ENCODE results near the gene HOGA1.
A peak's percentile ranks its signal among the peaks of the same experiment; 100 is the strongest.

Gene HOGA1

GRCh38 chr10:97584060-97584797 lies at the start of gene HOGA1:
Gene HOGA1, plus strand, starts transcription at chr10:97584389. Its CDS starts 315 bp downstream, at chr10:97584704.
- Mint-ChIP-seq H3K4me1 (peaks cover 22% of the 10 kb centered on the region), H3K27ac (peak within 1 kb of the TSS; percentile 75), H3K27me3 (ENCODE audit: low read depth, poor library complexity) (peaks cover 6% of the 10 kb centered on the region), H3K9me3 (no peaks in the 10 kb centered on the region), H3K4me3 (no peak within 1 kb of the TSS), H3K36me3 (ENCODE audit: low read depth) (no peaks in the 10 kb centered on the region)
- no peak for TF ChIP-seq CTCF (IDR thresholded peaks at IDR 0.05)
- peak; percentile 20 for DNase-seq

- H3K9me3 Mint-ChIP-seq = peaks cover 3% of the 10 kb centered on the region
- peak; percentile 46 for TF ChIP-seq CTCF (IDR thresholded peaks at IDR 0.05)
- no peak overlapping the region for H3K27ac Mint-ChIP-seq
- peaks cover 58% of the 10 kb centered on the region for H3K4me1 Mint-ChIP-seq
- H3K27me3 Mint-ChIP-seq (ENCODE audit: low read depth, poor library complexity) = peaks cover 3% of the 10 kb centered on the region
- peaks cover 3% of the 10 kb centered on the region for H3K36me3 Mint-ChIP-seq (ENCODE audit: low read depth)
- DNase-seq = peak; percentile 47
- H3K4me3 Mint-ChIP-seq = no peak overlapping the region
Measured at GRCh38 chr10:97534746-97535367, 49.3 kb upstream of the HOGA1 start.

- no peak overlapping the region for H3K27ac Mint-ChIP-seq
Measured at GRCh38 chr10:97537186-97537869, 46.9 kb upstream of the HOGA1 start.

GRCh38 chr10:97538411-97538810 lies 45.8 kb upstream of the HOGA1 start:
- Mint-ChIP-seq H3K4me1 (peaks cover 73% of the 10 kb centered on the region), H3K27ac (peak overlapping the region; percentile 82), H3K4me3 (no peak overlapping the region), H3K9me3 (no peaks in the 10 kb centered on the region), H3K27me3 (ENCODE audit: low read depth, poor library complexity) (peaks cover 3% of the 10 kb centered on the region), H3K36me3 (ENCODE audit: low read depth) (no peaks in the 10 kb centered on the region)
- DNase-seq = no peak
- no peak for TF ChIP-seq CTCF (IDR thresholded peaks at IDR 0.05)

More at GRCh38 chr10:97537186-97537869, 46.9 kb upstream of the HOGA1 start:
- no peak for TF ChIP-seq CTCF (IDR thresholded peaks at IDR 0.05)
- Mint-ChIP-seq H3K9me3 (no peaks in the 10 kb centered on the region), H3K27me3 (ENCODE audit: low read depth, poor library complexity) (peaks cover 3% of the 10 kb centered on the region), H3K36me3 (ENCODE audit: low read depth) (no peaks in the 10 kb centered on the region), H3K4me3 (no peak overlapping the region), H3K4me1 (peaks cover 71% of the 10 kb centered on the region)
- DNase-seq = no peak

- no peak for DNase-seq
- H3K4me1 Mint-ChIP-seq = peaks cover 76% of the 10 kb centered on the region
- peak overlapping the region; percentile 82 for H3K27ac Mint-ChIP-seq
- H3K9me3 Mint-ChIP-seq = no peaks in the 10 kb centered on the region
- H3K36me3 Mint-ChIP-seq (ENCODE audit: low read depth) = no peaks in the 10 kb centered on the region
- peaks cover 3% of the 10 kb centered on the region for H3K27me3 Mint-ChIP-seq (ENCODE audit: low read depth, poor library complexity)
- no peak overlapping the region for H3K4me3 Mint-ChIP-seq
- no peak for TF ChIP-seq CTCF (IDR thresholded peaks at IDR 0.05)
Measured at GRCh38 chr10:97538839-97539238, 45.4 kb upstream of the HOGA1 start.

All from nephron progenitor cell (in vitro differentiated cells).